HepG2 (cell line): ENCODE results near the gene PPP4R4. TPM values are rescaled to one million over a fixed set of nuclear protein-coding genes. Genes with fewer than 3 reads are reported as not detected.

ENCODE experiments used
- AFF4 ChIP-seq: sonication (generic); formaldehyde crosslinking; IDR thresholded peaks from 2 replicates; pipeline ENCODE4 v1.4.0; 2020; ENCODE audit warnings: missing genetic modification reagents
- CREB3 ChIP-seq: sonication (generic); formaldehyde crosslinking; IDR thresholded peaks from 2 replicates; pipeline ENCODE4 v1.5.0; 2020; ENCODE audit warnings: missing genetic modification reagents
- HMG20A ChIP-seq: IDR thresholded peaks from 2 replicates; pipeline ENCODE4 v1.6.1; 2016; ENCODE audit warnings: borderline replicate concordance
- POLR2AphosphoS5 ChIP-seq: IDR thresholded peaks from 2 replicates; pipeline ENCODE4 v1.6.1; 2012; ENCODE audit warnings: low read depth, low read length
- RAD51 ChIP-seq: fragments of 450-650 bp; IDR thresholded peaks from 2 replicates; pipeline ENCODE4 v1.6.1; 2016; ENCODE audit warnings: borderline replicate concordance
- RARA ChIP-seq: IDR thresholded peaks from 2 replicates; pipeline ENCODE4 v1.6.1; 2016; ENCODE audit warnings: missing genetic modification reagents, missing compliant biosample characterization
- TRIM24 ChIP-seq: sonication (generic); formaldehyde crosslinking; IDR thresholded peaks from 2 replicates; pipeline ENCODE4 v1.8.0; 2022; ENCODE audit warnings: mild to moderate bottlenecking, missing genetic modification reagents
- ZBTB25 ChIP-seq: IDR thresholded peaks from 2 replicates; pipeline ENCODE4 v1.6.1; 2018; ENCODE audit warnings: missing genetic modification reagents
- ZNF614 ChIP-seq: IDR thresholded peaks from 2 replicates; pipeline ENCODE4 v1.6.1; 2018; ENCODE audit warnings: missing biosample characterization, missing genetic modification reagents, inconsistent platforms, borderline replicate concordance
- polyA plus RNA-seq, 8 experiments: library from polyadenylated mRNA; depleted of rRNA in 3 of 8; stranded (reverse) in 7 of 8; unstranded in 1 of 8; fragments of >200 nt; fragmentation: Illumina TruSeq in 4 of 8; extraction: Trizol in 4 of 8; gene quantifications; 2 replicates each; pipeline versions ENCODE4 v1.2.1 to v1.2.3, GENCODE V29; 2011 to 2016; ENCODE audit warnings: low read depth in 4 of 8, missing spikeins in 1 of 8, mixed read lengths in 1 of 8; ENCODE audit not compliant: insufficient read depth in 1 of 8
- total RNA-seq, 5 experiments: library from RNA; depleted of rRNA; stranded (reverse); fragments of >200 nt; fragmentation: Illumina TruSeq; extraction: Trizol; gene quantifications; 2 replicates each; pipeline ENCODE4 v1.2.3, GENCODE V29; 2016; ENCODE audit warnings: low read depth in 1 of 5

PPP4R4 gene
- total and polyA plus RNA-seq, 2 of the 13 experiments (the other 11 are each of a cell fraction or from before 2014, with no cell fraction given), result 9.5 to 19.8 TPM

GRCh38 chr14:94316692-94317091 is 142.6 kb downstream of the PPP4R4 start (continued):
- TF ChIP-seq AFF4 (CRISPR knock-in tag) (no peak), RAD51 (no peak), ZNF614 (CRISPR knock-in tag) (peak; percentile 8; the same call in 1 of the 2 replicates), HMG20A (no peak), ZBTB25 (CRISPR knock-in tag) (no peak), TRIM24 (CRISPR knock-in tag) (no peak), POLR2AphosphoS5 (no peak), RARA (CRISPR knock-in tag) (0 out of 2 replicates have a peak, but pooled peaks have one; percentile 1), CREB3 (CRISPR knock-in tag) (no peak)
